A549 (cell line): ENCODE data around the gene RPS6KA4.

Source experiments
- CEBPB ChIP-seq, 2 experiments: fragments of >200 bp in 1 of 2; sonication (Bioruptor Twin) in 1 of 2; formaldehyde crosslinking in 1 of 2; IDR thresholded peaks; 2 replicates each; pipeline ENCODE4 v1.6.1; 2012 to 2016
- CTCF ChIP-seq: fragments of >200 bp; sonication (Bioruptor Twin); formaldehyde crosslinking; IDR thresholded peaks from 3 replicates; pipeline ENCODE4 v1.5.1; 2016
- E2F6 ChIP-seq: IDR thresholded peaks from 2 replicates; pipeline ENCODE4 v1.6.1; 2012; ENCODE audit warnings: low read depth, borderline replicate concordance
- EP300 ChIP-seq, 2 experiments: fragments of >200 bp; sonication (Bioruptor Twin); formaldehyde crosslinking; IDR thresholded peaks; 2 replicates in 1 of 2; 3 replicates in 1 of 2; pipeline ENCODE4 v1.6.1; 2016 to 2017
- ESRRA ChIP-seq: fragments of 150-350 bp; IDR thresholded peaks from 2 replicates; pipeline ENCODE4 v1.6.1; 2014; ENCODE audit warnings: mild to moderate bottlenecking, low read length, borderline replicate concordance
- HEYL ChIP-seq: fragments of 250-450 bp; sonication (Bioruptor Pico); IDR thresholded peaks from 2 replicates; pipeline ENCODE4 v1.8.0; 2021; ENCODE audit warnings: mild to moderate bottlenecking, moderate library complexity
- KDM1A ChIP-seq: fragments of 200-600 bp; sonication (generic); IDR thresholded peaks from 2 replicates; pipeline ENCODE4 v1.6.1; 2016; ENCODE audit warnings: low read depth, mild to moderate bottlenecking
- MAX ChIP-seq: IDR thresholded peaks from 2 replicates; pipeline ENCODE4 v1.6.1; 2012
- MYC ChIP-seq: IDR thresholded peaks from 2 replicates; pipeline ENCODE4 v1.6.1; 2012; ENCODE audit warnings: mild to moderate bottlenecking, inconsistent platforms, low read length, improper control_type of control experiment, borderline replicate concordance
- NR3C1 ChIP-seq: fragments of >200 bp; sonication (Bioruptor Twin); formaldehyde crosslinking; IDR thresholded peaks from 3 replicates; pipeline ENCODE4 v1.6.1; 2017
- POLR2A ChIP-seq: IDR thresholded peaks from 2 replicates; pipeline ENCODE4 v1.6.1; 2012; ENCODE audit warnings: mild to moderate bottlenecking, low read length
- RAD21 ChIP-seq, 2 experiments: fragments of >200 bp in 1 of 2; sonication (Bioruptor Twin) in 1 of 2; formaldehyde crosslinking in 1 of 2; IDR thresholded peaks in 1 of 2; conservative IDR thresholded peaks in 1 of 2; 2 replicates in 1 of 2; 3 replicates in 1 of 2; pipeline ENCODE4 v1.6.1; 2012 to 2018; ENCODE audit warnings: inconsistent platforms in 1 of 2

- no peak for TF ChIP-seq NR3C1
- TF ChIP-seq MYC: no peak
- no peak for TF ChIP-seq RAD21 (conservative IDR thresholded peaks at IDR 0.05 in 1 of 2, IDR thresholded peaks at IDR 0.05 in 1 of 2)
- no peak for TF ChIP-seq MAX
- TF ChIP-seq CTCF: no peak
- TF ChIP-seq HEYL: no peak
- no peak for TF ChIP-seq EP300 (IDR thresholded peaks at IDR 0.05)
- no peak for TF ChIP-seq POLR2A
- no peak for TF ChIP-seq KDM1A
- no peak for TF ChIP-seq E2F6
- TF ChIP-seq ESRRA: no peak
- no peak for TF ChIP-seq CEBPB (IDR thresholded peaks at IDR 0.05)
Observed at GRCh38 chr11:64314146-64314804, 44.7 kb upstream of the RPS6KA4 start.
